Glomerular visceral epithelial cell (primary cell): ENCODE measurements around the gene USP36.
A peak's percentile ranks its signal among the peaks of the same experiment; 100 is the strongest.
"Not testable (repeated sequence)": the region's sequence is repeated elsewhere in the genome, so short reads cannot be mapped to it uniquely, and the experiment has no call there.

Source experiments
- DNase-seq: peaks from one replicate; pipeline ENCODE4 v3.0.0-alpha.2; 2016; ENCODE audit errors: extremely low spot score

USP36 gene

DNA sequence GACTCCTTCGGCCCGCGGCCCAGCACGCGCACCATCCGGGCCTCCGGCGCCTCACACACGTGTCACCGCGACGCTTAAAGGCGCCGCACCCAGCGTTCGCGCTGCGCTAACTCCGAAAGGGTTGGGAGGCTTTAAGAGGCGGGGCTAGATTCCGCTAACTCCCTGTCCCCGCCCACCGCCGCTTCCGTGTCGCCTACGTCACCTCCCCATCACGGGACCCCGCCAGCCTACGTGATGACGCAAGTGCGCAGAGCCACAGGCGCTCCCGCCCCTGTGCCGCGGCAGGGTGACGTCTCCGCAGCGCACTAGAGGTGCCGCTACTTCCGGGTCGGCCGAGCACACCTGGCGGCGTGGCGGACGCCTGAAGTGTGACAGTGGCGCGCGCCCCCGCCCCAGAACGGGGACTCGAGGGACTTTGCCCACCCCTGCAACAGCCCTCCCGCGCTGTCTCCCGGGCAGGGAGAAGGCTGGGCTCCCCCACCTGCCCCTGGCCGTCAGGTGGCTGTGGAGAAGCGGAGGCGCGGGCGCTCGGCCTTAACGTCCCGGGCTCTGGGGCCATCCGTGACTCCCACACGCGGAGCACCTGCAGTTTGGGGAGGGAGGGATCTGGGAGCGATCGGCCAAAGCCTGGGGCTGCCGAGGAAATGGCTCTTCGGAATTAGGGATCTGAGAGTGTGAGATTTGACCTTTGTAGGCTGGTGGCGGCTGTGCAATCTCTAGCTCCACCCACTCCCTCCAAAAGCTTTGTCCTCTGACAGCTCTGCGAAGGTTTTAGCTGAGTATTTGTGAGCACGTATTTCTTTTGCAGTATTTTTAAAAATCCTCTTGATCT, at the start of gene USP36:
Gene USP36, minus strand, starts transcription at position 35 of the 832 bp plus-strand sequence. CDS start 4,451 bp downstream, outside the sequence.
- peak; percentile 99 for DNase-seq

GRCh38 chr17:78890096-78890495, 49.5 kb upstream of the USP36 start:
- not testable (repeated sequence) for DNase-seq

GRCh38 chr17:78889531-78889930, 48.9 kb upstream of the USP36 start:
- DNase-seq: no peak

GRCh38 chr17:78888941-78889518, 48.4 kb upstream of the USP36 start:
- no peak for DNase-seq

- DNase-seq: no peak
Observed at GRCh38 chr17:78886954-78887353, 46.3 kb upstream of the USP36 start.

DNA sequence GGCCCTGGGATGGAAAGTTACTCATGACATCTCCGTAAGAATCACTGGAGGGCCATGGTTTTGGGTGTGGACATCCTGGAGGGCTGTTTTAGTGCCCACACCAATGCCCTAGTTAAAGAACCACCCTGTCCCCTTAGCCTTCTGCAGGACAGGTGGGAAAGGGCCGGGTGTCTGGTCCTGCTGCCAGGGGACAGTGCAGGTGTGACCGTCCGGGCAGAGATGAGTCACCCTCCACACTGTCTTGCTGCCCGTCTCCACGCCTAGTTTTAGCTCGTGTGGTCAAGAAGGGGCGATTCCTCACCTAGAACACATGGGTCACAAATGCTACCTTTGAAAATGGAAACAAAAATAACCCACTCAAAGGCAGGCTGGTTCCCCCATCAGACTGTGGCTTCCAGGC, 45.3 kb upstream of the USP36 start:
- DNase-seq: no peak

GRCh38 chr17:78884876-78885667, 44.5 kb upstream of the USP36 start:
- DNase-seq: no peak

- no peak for DNase-seq
Observed at GRCh38 chr17:78884148-78884825, 43.7 kb upstream of the USP36 start.

DNA sequence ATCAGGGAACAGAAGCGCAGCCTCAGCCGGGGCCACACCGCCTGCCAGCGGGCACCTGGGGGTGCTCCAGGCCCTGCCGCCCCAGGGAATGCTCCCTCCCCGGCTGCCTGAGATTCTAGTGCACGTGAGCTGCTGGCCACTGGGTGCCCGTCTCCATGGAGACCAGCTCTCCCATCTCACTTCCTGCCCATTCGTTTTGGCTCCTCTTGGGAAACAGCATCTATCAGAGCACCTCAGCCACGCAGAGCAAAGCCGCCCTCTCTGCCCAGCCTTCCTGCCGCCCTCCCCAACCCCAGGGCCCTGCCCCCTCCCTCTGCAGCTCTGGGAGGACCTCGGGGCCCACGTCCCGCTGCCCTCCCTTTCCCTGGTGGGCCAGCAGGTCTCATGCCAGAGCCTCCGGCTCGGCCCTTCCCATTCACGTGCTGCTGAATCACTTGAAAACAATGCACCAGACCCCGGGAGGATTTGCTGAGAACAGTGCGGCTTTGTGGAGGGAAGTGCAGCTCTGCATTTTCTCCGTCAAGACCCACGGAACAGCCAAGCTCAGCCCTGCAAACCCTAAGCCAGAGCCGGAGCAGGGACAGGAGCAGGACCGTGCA, 43.0 kb upstream of the USP36 start:
- peak; percentile 95 for DNase-seq

GRCh38 chr17:78883089-78883532, 42.5 kb upstream of the USP36 start:
- no peak for DNase-seq

DNA sequence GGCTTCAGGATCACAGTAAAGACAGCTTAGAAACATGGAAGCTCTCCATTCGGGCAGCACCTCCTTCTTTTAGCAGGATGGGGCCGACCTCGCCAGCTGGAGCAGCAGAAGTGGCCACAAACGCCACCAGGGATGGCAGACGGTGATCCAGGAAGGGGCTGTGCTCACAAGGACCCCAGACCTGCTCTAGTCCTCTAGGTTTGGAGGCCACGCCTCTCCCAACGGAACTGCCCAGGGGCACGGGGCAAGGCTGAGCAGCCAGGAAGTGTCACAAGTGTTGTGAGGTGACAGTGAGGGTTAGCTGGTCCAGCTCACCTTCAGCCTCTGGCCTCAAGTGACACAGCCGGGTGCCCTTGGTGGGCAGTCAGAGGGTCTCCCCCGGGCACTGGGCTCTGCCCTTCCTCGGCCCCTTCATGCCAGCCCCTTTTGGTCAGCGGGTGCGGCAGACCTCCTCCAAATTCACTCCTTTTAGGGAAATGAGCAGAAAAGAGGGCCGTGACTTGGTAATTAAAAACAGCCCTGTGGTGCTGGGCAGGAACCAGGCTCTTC, 42.0 kb upstream of the USP36 start:
- DNase-seq: no peak

- peak; percentile 72 for DNase-seq
Observed at GRCh38 chr17:78879635-78880186, 39.1 kb upstream of the USP36 start.

DNA sequence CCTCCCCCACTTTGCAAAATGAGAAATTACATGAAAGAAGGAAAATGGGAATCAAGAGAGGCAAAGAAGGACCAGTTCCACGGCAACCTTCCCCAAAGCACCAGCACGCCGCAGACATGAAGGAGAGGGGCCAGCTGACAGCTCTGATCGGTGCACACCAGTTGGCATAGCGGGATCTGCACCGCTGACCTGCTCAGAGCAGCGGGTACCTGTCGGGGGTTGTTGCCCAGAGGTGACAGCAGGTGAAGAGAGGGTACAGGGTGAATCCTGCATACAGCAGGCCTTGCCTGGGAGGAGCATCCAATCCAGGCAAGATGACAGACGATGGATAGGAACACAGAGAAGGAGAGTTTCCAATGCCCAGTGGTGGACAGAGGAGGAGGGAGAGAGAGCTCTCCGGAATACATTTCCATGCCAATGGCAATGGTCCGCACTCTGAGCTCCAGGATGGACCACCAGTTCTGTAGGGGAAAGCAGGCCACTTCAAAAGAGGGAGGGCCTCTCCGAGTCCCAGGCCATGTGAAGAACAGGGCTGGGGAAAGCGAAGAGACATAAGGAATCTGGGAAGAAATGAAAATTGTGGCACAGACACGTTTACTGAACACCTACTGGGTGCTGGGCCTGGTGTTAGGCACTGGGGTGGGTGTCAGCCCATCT, 38.4 kb upstream of the USP36 start:
- no peak for DNase-seq

DNA sequence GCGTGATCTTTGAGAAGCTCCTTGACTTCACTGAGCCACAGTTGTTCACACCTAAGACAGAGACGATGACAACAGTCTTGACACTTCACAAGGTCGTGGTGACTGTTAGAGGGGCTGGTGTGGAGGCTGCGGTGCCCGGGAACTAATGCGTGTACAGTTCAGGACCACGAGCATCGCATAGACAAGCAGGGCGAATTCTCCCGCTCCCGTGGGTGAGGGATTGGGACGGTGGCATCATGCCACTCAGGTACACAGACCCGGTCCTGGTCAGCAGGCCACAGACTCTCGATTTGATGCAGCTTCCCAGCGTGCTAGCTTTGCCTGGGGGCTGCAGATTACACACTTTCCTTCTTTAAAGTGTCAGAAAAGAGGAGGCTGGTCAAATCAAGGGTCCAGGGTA, 37.6 kb upstream of the USP36 start:
- DNase-seq: no peak

- not testable (repeated sequence) for DNase-seq
Observed at GRCh38 chr17:78876954-78877517, 36.4 kb upstream of the USP36 start.

DNA sequence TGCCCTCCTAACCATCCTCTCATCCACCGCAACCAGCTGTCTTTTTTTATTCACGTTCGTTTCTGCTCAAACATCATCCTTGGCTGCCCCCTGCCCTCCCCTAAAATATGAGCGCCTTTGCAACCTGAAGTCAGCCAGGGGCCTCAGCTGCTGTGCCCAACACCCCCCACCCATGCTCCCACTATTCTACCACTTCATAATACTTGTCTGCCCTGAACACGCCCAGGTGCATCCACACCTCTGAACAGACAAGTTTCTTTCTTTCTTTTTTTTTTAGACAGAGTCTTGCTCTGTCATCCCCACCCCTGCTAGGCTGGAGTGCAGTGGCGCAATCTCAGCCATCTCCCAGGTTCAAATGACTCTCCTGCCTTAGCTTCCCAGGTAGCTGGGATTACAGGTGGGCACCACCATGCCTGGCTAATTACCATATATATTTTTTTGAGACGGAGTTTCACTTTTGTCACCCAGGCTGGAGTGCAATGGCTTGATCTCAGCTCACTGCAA, 35.5 kb upstream of the USP36 start:
- no peak for DNase-seq

- peak; percentile 62 for DNase-seq
Observed at GRCh38 chr17:78875363-78876093, 34.9 kb upstream of the USP36 start.

DNA sequence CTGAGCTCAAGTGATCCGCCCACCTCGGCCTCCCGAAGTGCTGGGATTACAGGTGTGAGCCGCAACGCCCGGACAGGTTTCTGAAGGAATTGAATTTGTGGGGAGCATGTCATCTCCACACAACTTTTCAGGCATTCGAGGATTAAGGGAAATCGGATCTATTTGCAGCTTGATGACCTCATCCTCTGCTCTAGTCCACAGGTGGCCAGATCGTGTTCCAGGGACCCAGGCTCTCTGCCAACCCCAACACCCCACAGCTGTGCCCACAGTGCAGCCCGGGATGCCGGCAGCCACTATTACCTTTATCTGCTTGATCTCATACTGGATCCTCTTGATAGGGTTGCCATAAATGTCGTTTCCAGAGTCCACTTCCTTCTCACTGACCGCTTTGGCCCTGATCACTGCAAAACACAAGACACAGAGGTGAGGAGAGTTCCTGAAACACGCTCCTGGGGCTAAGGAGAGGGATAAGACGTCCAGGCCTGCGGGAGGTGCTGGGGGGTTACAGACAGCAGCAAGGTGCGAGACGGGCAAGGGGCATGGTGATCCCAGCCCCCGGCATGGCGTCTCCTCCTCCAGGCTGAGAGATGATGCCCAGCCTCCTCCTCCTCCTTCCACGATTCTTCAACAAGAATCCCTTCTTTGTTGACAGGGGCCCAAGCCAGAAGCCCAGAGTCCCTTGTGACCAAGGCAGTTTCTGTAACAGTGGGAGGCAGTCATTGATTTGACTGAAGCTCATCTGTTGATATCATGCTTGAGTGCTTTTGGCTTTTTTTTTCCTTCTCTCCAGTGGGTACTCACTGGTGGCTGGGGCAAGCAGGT, 33.1 kb upstream of the USP36 start:
- peak; percentile 90 for DNase-seq
